ENCODE results near the gene PRM1. TPM values are rescaled to one million over a fixed set of nuclear protein-coding genes. Genes with fewer than 3 reads are reported as not detected.
A peak's percentile ranks its signal among the peaks of the same experiment; 100 is the strongest.

The PRM1 gene
- total RNA-seq, 1 experiment from 2014 or later: 0.48 TPM

DNA sequence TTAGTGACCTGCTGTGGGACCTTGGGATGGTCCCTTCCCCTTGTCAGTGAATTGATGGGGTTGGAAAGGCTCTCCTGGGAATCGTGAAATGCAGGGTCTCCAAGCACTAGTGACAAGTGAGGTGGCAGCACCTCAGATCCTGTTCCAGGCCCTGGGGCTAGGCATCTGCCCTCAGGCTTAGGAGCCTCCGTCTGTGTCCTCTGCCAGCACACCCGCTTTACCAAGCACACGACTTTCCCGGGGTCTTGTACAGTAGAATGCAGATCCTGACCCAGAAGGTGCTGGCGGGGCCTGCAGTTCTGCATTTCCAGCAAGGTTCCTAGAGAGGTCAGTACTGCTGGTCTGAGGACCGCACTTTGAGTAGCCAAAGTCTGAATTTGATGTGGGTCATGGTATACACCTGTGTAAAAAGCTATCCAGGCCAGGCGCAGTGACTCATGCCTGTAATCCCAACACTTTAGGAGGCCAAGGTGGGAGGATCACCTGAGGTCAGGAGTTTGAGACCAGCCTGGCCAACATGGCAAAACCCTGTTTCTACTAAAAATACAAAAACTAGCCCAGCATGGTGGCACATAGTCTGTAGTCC lies 33.3 kb upstream of the PRM1 start:
- Mint-ChIP-seq H3K4me3 (peak overlapping the region; percentile 24; the same call in 1 of the 2 replicates), H3K27me3 (ENCODE audit: low read depth) (no peaks in the 10 kb centered on the region), H3K4me1 (peaks cover 68% of the 10 kb centered on the region), H3K27ac (peak overlapping the region; percentile 98), H3K36me3 (peaks cover 9% of the 10 kb centered on the region), H3K9me3 (peaks cover 5% of the 10 kb centered on the region)
- DNase-seq (ENCODE audit: low spot score) (no peak), ATAC-seq (no peak)
- ChIA-PET CTCF (interaction anchor here (1.8 to 2.4 kb wide), 2 partner anchors 15 to 57 kb away, joined by 8 to 11 read pairs; no protein-coding TSS in a partner anchor), POLR2A (interaction anchor here (0.6 to 2.9 kb wide), 5 partner anchors 16 to 59 kb away, joined by 3 to 27 read pairs (median 3); partner anchors contain the start of genes PRM2 and SOCS1)
- TF ChIP-seq, protein P1, sequence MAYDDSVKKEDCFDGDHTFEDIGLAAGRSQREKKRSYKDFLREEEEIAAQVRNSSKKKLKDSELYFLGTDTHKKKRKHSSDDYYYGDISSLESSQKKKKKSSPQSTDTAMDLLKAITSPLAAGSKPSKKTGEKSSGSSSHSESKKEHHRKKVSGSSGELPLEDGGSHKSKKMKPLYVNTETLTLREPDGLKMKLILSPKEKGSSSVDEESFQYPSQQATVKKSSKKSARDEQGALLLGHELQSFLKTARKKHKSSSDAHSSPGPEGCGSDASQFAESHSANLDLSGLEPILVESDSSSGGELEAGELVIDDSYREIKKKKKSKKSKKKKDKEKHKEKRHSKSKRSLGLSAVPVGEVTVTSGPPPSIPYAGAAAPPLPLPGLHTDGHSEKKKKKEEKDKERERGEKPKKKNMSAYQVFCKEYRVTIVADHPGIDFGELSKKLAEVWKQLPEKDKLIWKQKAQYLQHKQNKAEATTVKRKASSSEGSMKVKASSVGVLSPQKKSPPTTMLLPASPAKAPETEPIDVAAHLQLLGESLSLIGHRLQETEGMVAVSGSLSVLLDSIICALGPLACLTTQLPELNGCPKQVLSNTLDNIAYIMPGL (CRISPR knock-in tag; IDR thresholded peaks at IDR 0.05): no peak
- TF ChIP-seq CBFB (CRISPR knock-in tag; IDR thresholded peaks at IDR 0.05; ENCODE audit: low read depth) (no peak), TCF7 (CRISPR knock-in tag; IDR thresholded peaks at IDR 0.05; ENCODE audit: low read depth) (no peak), PRRX2 (CRISPR knock-in tag; IDR thresholded peaks at IDR 0.05) (no peak), CREM (CRISPR knock-in tag; IDR thresholded peaks at IDR 0.05) (no peak), ZNF671 (CRISPR knock-in tag; IDR thresholded peaks at IDR 0.05) (no peak), ZNF396 (CRISPR knock-in tag; IDR thresholded peaks at IDR 0.05; ENCODE audit: borderline replicate concordance) (no peak), JUN (CRISPR knock-in tag; IDR thresholded peaks at IDR 0.05) (no peak), ZBTB21 (CRISPR knock-in tag; IDR thresholded peaks at IDR 0.05; ENCODE audit: borderline replicate concordance) (no peak), ZNF317 (CRISPR knock-in tag; IDR thresholded peaks at IDR 0.05; ENCODE audit: borderline replicate concordance, low read depth) (no peak), NFE2L1 (CRISPR knock-in tag; IDR thresholded peaks at IDR 0.05) (no peak)
- TF ChIP-seq, protein P2, sequence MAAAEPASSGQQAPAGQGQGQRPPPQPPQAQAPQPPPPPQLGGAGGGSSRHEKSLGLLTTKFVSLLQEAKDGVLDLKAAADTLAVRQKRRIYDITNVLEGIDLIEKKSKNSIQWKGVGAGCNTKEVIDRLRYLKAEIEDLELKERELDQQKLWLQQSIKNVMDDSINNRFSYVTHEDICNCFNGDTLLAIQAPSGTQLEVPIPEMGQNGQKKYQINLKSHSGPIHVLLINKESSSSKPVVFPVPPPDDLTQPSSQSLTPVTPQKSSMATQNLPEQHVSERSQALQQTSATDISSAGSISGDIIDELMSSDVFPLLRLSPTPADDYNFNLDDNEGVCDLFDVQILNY (CRISPR knock-in tag; IDR thresholded peaks at IDR 0.05): no peak
- TF ChIP-seq, protein P3, sequence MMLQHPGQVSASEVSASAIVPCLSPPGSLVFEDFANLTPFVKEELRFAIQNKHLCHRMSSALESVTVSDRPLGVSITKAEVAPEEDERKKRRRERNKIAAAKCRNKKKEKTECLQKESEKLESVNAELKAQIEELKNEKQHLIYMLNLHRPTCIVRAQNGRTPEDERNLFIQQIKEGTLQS (CRISPR knock-in tag; conservative IDR thresholded peaks at IDR 0.05): no peak

DNA sequence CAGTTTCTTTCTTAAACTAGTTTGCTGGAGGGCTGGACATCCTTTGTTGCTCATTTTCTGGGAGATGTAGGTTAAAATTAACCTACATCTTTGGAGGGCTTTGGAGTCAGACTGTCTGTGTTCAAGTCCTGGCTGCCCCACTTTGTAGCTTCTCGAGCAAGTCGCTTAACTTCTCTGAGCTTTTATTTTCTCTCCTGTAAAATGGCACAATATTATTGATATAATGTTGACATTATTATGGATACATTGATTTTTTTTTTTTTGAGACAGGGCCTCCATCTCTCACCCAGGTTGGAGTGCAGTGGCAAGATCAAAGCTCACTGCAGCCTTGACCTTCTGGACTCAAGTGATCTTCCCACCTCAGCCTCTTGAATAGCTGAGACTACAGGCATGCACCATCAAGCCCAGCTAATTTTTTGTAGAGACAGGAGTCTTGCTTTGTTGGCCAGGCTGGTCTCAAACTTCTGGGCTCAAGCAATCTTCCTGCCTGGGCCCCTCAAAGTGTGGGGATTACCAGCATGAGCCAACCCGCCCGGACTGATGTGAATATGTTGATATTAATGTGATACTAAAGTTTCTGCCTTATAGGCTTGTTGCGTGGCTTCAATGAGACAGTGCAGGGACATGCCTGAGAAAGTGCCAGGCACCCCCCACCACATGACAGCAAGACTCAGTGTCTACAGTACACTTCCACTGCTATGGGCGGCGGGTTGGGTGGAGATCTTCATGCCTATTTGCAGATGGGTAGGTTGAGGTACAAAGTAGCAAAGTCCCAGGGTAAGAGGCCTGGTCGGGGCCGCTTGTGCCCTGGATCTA lies 32.6 kb upstream of the PRM1 start:
- TF ChIP-seq MYBL2 (CRISPR knock-in tag; IDR thresholded peaks at IDR 0.05) (no peak), NFYB (CRISPR knock-in tag; conservative IDR thresholded peaks at IDR 0.05; ENCODE audit: low read depth) (no peak), ZNF121 (CRISPR knock-in tag; IDR thresholded peaks at IDR 0.05) (0 out of 2 replicates have a peak, but pooled peaks have one; percentile 43), ELF4 (CRISPR knock-in tag; IDR thresholded peaks at IDR 0.05; ENCODE audit: low read depth) (no peak)
- TF ChIP-seq, protein P4, sequence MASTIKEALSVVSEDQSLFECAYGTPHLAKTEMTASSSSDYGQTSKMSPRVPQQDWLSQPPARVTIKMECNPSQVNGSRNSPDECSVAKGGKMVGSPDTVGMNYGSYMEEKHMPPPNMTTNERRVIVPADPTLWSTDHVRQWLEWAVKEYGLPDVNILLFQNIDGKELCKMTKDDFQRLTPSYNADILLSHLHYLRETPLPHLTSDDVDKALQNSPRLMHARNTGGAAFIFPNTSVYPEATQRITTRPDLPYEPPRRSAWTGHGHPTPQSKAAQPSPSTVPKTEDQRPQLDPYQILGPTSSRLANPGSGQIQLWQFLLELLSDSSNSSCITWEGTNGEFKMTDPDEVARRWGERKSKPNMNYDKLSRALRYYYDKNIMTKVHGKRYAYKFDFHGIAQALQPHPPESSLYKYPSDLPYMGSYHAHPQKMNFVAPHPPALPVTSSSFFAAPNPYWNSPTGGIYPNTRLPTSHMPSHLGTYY (CRISPR knock-in tag; IDR thresholded peaks at IDR 0.05): no peak
- Mint-ChIP-seq H3K4me3 (peak overlapping the region; percentile 50), H3K27ac (peak overlapping the region; percentile 98), H3K4me1 (peaks cover 69% of the 10 kb centered on the region), H3K9me3 (peaks cover 3% of the 10 kb centered on the region), H3K36me3 (peaks cover 5% of the 10 kb centered on the region), H3K27me3 (ENCODE audit: low read depth) (no peaks in the 10 kb centered on the region)
- ATAC-seq (no peak), DNase-seq (ENCODE audit: low spot score) (no peak)
- ChIA-PET POLR2A (interaction anchor here (0.7 to 2.9 kb wide), 2 partner anchors 37 to 58 kb away, joined by 3 to 27 read pairs; partner anchors contain the start of genes PRM2 and SOCS1), CTCF (interaction anchor here (0.9 to 1.4 kb wide), 3 partner anchors 11 to 58 kb away, joined by 3 to 4 read pairs (median 4); no protein-coding TSS in a partner anchor)

Data from WTC11 (cell line).